Panc1 (cell line): ENCODE data around the gene TNFSF13. TPM values are rescaled to one million over a fixed set of nuclear protein-coding genes. Genes with fewer than 3 reads are reported as not detected.

Experiments used
- ATAC-seq: fragments of 200-7000 bp; cut with Tn5 transposase; 2 replicates; pipeline ENCODE4 v1.9.1; 2020; ENCODE audit warnings: mild to moderate bottlenecking, moderate library complexity
- BruUV-seq: library from RNA; stranded (reverse); fragments of 400-500 nt; replicated peaks from 2 replicates; lab custom pipeline; 2021; lab: Mats Ljungman, UMichigan
- CTCF ChIA-PET: fragments of 300-600 bp; sonication (Branson Sonifier 250); formaldehyde crosslinking; loops from one replicate; lab custom pipeline; 2022; ENCODE audit warnings: antibody characterized with exemption; lab: Charles Lee
- POLR2A ChIA-PET: fragments of 300-600 bp; sonication (Branson Sonifier 250); formaldehyde crosslinking; loops from one replicate; lab custom pipeline; 2022; ENCODE audit warnings: antibody characterized with exemption; lab: Charles Lee
- DNase-seq: peaks from one replicate; pipeline ENCODE4 v3.0.0-alpha.2; 2010; ENCODE audit warnings: low read depth, low spot score
- H3K27ac ChIP-seq: 2 replicates; pipeline ENCODE4 v1.5.1; 2011; ENCODE audit warnings: mild to moderate bottlenecking, low read length, inconsistent platforms
- H3K27me3 ChIP-seq: fragments of 200-500 bp; sonication (Bioruptor generic); 2 replicates; pipeline ENCODE4 v1.6.0; 2014; ENCODE audit warnings: low read length, inconsistent platforms; ENCODE audit not compliant: control insufficient read depth, insufficient read depth
- H3K36me3 ChIP-seq: fragments of 200-500 bp; sonication (Bioruptor generic); 2 replicates; pipeline ENCODE4 v1.5.1; 2014; ENCODE audit warnings: inconsistent platforms, mild to moderate bottlenecking, low read length, moderate library complexity; ENCODE audit not compliant: control insufficient read depth, insufficient read depth
- H3K4me1 ChIP-seq: 2 replicates; pipeline ENCODE4 v1.5.1; 2011; ENCODE audit warnings: inconsistent platforms, mild to moderate bottlenecking, low read length, moderate library complexity; ENCODE audit not compliant: control insufficient read depth, insufficient read depth
- H3K4me3 ChIP-seq, 2 experiments: 2 replicates each; pipeline ENCODE4 v1.5.1; 2011 to 2012; ENCODE audit warnings: low read depth in 2 of 2, low read length in 2 of 2, mild to moderate bottlenecking in 2 of 2, inconsistent platforms in 1 of 2, moderate library complexity in 1 of 2
- H3K9me3 ChIP-seq: fragments of 200-500 bp; sonication (Bioruptor generic); 2 replicates; pipeline ENCODE4 v1.5.1; 2014; ENCODE audit warnings: low read depth, mild to moderate bottlenecking, inconsistent platforms, low read length, moderate library complexity; ENCODE audit not compliant: control insufficient read depth, insufficient read depth
- POLR2AphosphoS5 ChIP-seq: IDR thresholded peaks from 2 replicates; pipeline ENCODE4 v1.6.1; 2012; ENCODE audit warnings: mild to moderate bottlenecking, low read depth, low read length, moderate library complexity
- SIN3A ChIP-seq: IDR thresholded peaks from 2 replicates; pipeline ENCODE4 v1.6.1; 2012; ENCODE audit warnings: low read depth, mild to moderate bottlenecking, low read length, moderate library complexity, borderline replicate concordance; ENCODE audit not compliant: insufficient read depth
- TCF7L2 ChIP-seq: IDR thresholded peaks from 2 replicates; pipeline ENCODE4 v1.6.1; 2011; ENCODE audit warnings: mild to moderate bottlenecking, low read depth, low read length, inconsistent platforms
- in situ Hi-C: cut with HindIII; loops from 2 replicates; pipeline ENCODE4 v1.10.0; 2016; ENCODE audit warnings: low sequenced_read_pairs, low pct_unique_long_range_greater_than_20kb
- intact Hi-C: fragments of 100-400 bp; cut with micrococcal nuclease; formaldehyde crosslinking; loops from one replicate; pipeline ENCODE4 v1.10.0; 2022; ENCODE audit not compliant: unreplicated experiment
- total RNA-seq: library from RNA; stranded (reverse); gene quantifications from one replicate; pipeline ENCODE4 v1.2.1, GENCODE V29; 2021; ENCODE audit not compliant: unreplicated experiment
- TF ChIP-seq, protein P1 (sequence below): fragments of 450-650 bp; IDR thresholded peaks from 2 replicates; pipeline ENCODE4 v1.5.1; 2017; ENCODE audit warnings: mild to moderate bottlenecking
- TF ChIP-seq, protein P2 (sequence below), 2 experiments: IDR thresholded peaks; 2 replicates each; pipeline ENCODE4 v1.6.1; 2011 to 2012; ENCODE audit warnings: low read depth in 2 of 2, control low read depth in 1 of 2, low read length in 1 of 2, mild to moderate bottlenecking in 1 of 2, moderate library complexity in 1 of 2; ENCODE audit not compliant: insufficient read depth in 1 of 2

Gene TNFSF13
- total RNA-seq, 1 experiment from 2014 or later: 2.3 TPM

DNA sequence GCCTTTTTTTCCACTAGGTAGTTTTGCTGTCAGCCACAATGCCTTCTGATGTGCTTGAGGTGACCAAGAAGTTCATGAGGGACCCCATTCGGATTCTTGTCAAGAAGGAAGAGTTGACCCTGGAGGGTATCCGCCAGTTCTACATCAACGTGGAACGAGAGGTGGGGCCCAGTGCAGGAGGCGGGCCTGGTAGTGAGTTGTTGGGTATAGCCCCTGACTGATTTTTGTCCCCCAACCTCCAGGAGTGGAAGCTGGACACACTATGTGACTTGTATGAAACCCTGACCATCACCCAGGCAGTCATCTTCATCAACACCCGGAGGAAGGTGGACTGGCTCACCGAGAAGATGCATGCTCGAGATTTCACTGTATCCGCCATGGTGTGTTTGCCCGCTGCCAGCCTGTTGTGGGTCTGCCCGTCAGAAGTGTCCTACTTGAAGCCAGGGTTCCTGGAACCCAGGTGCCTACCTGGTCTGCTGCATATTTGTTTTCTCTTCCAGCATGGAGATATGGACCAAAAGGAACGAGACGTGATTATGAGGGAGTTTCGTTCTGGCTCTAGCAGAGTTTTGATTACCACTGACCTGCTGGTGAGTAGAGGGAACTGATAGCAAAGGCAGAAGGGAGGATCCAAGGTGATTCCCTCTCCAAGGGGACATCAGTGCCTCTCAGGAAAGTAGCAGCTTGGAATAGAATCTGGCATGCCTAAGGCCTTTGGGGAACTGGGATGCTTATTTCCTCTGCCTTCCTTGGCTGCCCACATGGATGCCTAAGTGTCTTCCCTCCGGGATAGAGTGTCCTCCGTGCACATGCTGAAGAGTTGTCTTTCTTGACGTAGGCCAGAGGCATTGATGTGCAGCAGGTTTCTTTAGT is 19.0 kb downstream of the TNFSF13 start:
- no TSS peak for BruUV-seq
- POLR2A ChIA-PET: no interaction called here
- no peak for DNase-seq
- Histone ChIP-seq H3K4me3 (no peak overlapping the region), H3K27ac (no peak overlapping the region; the same call in 1 of the 2 replicates), H3K36me3 (peaks cover 26% of the 10 kb centered on the region), H3K9me3 (no peaks in the 10 kb centered on the region), H3K4me1 (peaks cover 65% of the 10 kb centered on the region), H3K27me3 (no peaks in the 10 kb centered on the region)
- CTCF ChIA-PET: no interaction called here
- intact Hi-C loops: no loop called here
- TF ChIP-seq, protein P1, sequence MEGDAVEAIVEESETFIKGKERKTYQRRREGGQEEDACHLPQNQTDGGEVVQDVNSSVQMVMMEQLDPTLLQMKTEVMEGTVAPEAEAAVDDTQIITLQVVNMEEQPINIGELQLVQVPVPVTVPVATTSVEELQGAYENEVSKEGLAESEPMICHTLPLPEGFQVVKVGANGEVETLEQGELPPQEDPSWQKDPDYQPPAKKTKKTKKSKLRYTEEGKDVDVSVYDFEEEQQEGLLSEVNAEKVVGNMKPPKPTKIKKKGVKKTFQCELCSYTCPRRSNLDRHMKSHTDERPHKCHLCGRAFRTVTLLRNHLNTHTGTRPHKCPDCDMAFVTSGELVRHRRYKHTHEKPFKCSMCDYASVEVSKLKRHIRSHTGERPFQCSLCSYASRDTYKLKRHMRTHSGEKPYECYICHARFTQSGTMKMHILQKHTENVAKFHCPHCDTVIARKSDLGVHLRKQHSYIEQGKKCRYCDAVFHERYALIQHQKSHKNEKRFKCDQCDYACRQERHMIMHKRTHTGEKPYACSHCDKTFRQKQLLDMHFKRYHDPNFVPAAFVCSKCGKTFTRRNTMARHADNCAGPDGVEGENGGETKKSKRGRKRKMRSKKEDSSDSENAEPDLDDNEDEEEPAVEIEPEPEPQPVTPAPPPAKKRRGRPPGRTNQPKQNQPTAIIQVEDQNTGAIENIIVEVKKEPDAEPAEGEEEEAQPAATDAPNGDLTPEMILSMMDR: no peak
- TF ChIP-seq TCF7L2 (no peak), POLR2AphosphoS5 (no peak), SIN3A (no peak)
- TF ChIP-seq, protein P2, sequence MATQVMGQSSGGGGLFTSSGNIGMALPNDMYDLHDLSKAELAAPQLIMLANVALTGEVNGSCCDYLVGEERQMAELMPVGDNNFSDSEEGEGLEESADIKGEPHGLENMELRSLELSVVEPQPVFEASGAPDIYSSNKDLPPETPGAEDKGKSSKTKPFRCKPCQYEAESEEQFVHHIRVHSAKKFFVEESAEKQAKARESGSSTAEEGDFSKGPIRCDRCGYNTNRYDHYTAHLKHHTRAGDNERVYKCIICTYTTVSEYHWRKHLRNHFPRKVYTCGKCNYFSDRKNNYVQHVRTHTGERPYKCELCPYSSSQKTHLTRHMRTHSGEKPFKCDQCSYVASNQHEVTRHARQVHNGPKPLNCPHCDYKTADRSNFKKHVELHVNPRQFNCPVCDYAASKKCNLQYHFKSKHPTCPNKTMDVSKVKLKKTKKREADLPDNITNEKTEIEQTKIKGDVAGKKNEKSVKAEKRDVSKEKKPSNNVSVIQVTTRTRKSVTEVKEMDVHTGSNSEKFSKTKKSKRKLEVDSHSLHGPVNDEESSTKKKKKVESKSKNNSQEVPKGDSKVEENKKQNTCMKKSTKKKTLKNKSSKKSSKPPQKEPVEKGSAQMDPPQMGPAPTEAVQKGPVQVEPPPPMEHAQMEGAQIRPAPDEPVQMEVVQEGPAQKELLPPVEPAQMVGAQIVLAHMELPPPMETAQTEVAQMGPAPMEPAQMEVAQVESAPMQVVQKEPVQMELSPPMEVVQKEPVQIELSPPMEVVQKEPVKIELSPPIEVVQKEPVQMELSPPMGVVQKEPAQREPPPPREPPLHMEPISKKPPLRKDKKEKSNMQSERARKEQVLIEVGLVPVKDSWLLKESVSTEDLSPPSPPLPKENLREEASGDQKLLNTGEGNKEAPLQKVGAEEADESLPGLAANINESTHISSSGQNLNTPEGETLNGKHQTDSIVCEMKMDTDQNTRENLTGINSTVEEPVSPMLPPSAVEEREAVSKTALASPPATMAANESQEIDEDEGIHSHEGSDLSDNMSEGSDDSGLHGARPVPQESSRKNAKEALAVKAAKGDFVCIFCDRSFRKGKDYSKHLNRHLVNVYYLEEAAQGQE (IDR thresholded peaks at IDR 0.05; ENCODE audit: insufficient read depth in 1 of 2, low read depth in 2 of 2, low read length in 1 of 2): no peak
- ATAC-seq: no peak
- in situ Hi-C loops: no loop called here

DNA sequence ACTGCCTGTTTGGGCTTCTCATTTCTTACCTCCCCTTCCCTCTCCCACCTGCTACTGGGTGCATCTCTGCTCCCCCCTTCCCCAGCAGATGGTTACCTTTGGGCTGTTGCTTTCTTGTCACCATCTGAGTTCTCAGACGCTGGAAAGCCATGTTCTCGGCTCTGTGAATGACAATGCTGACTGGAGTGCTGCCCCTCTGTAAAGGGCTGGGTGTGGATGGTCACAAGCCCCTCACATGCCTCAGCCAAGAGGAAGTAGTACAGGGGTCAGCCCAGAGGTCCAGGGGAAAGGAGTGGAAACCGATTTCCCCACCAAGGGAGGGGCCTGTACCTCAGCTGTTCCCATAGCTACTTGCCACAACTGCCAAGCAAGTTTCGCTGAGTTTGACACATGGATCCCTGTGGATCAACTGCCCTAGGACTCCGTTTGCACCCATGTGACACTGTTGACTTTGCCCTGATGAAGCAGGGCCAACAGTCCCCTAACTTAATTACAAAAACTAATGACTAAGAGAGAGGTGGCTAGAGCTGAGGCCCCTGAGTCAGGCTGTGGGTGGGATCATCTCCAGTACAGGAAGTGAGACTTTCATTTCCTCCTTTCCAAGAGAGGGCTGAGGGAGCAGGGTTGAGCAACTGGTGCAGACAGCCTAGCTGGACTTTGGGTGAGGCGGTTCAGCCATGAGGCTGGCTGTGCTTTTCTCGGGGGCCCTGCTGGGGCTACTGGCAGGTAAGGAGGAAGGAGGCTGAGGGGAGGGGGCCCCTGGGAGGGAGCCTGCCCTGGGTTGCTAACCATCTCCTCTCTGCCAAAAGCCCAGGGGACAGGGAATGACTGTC is 20.7 kb downstream of the TNFSF13 start, which contains the start of gene CD68:
TSS of gene CD68 (plus strand) at position 638 of the 833 bp plus-strand sequence. CDS start at position 678, 40 bp downstream.
- in situ Hi-C loops: no loop called here

More for the DNA sequence above, 20.7 kb downstream of the TNFSF13 start, which contains the start of gene CD68:
- Histone ChIP-seq H3K36me3 (peaks cover 22% of the 10 kb centered on the region), H3K4me3 (peak within 1 kb of the TSS in 1 of 2 experiments; percentile 45; a peak in 3 of 4 replicates), H3K27ac (peak within 1 kb of the TSS; percentile 85), H3K9me3 (no peaks in the 10 kb centered on the region), H3K4me1 (peaks cover 70% of the 10 kb centered on the region), H3K27me3 (no peaks in the 10 kb centered on the region)
- CTCF ChIA-PET: interaction anchor here (1.4 kb wide), 1 partner anchor 19 kb away, joined by 3 read pairs; no protein-coding TSS in a partner anchor
- intact Hi-C loops: no loop called here
- BruUV-seq: no TSS peak
- ATAC-seq (peak; percentile 66), DNase-seq (peak; percentile 98)
- POLR2A ChIA-PET: interaction anchor here (0.8 to 1.0 kb wide), 2 partner anchors 108 to 109 kb away, joined by 6 read pairs; partner anchors contain the start of genes TP53 and WRAP53
- TF ChIP-seq, protein P2 (IDR thresholded peaks at IDR 0.05; ENCODE audit: insufficient read depth in 1 of 2, low read depth in 2 of 2, low read length in 1 of 2): no peak
- TF ChIP-seq SIN3A: peak; percentile 94; the same call in 1 of the 2 replicates
- peak; percentile 98 for TF ChIP-seq POLR2AphosphoS5
